GM21825 (cell line): Measurements from ENCODE around the gene EPS8L1.
"Not testable (repeated sequence)": the region's sequence is repeated elsewhere in the genome, so short reads cannot be mapped to it uniquely, and the experiment has no call there.

ENCODE experiments used
- ATAC-seq: cut with Tn5 transposase; IDR thresholded peaks from one replicate; pipeline ENCODE4 v1.9.1; 2021; ENCODE audit warnings: mild to moderate bottlenecking, moderate library complexity; ENCODE audit not compliant: unreplicated experiment

EPS8L1 gene

GRCh38 chr19:55075371-55075998 is at the start of gene EPS8L1:
Gene EPS8L1, plus strand, starts transcription at chr19:55075869. Its CDS starts 576 bp downstream, at chr19:55076445.
- ATAC-seq, result no peak

DNA sequence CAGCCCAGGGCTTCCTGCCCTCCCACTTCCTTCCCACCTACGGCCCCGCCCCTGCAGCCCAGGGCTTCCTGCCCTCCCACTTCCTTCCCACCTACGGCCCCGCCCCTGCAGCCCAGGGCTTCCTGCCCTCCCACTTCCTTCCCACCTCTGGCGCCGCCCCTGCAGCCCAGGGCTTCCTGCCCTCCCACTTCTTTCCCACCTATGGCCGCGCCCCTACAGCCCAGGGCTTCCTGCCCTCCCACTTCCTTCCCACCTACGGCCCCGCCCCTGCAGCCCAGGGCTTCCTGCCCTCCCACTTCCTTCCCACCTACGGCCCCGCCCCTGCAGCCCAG is 48.6 kb upstream of the EPS8L1 start:
- not testable (repeated sequence) for ATAC-seq

- no peak for ATAC-seq
These were observed 48.0 kb upstream of the EPS8L1 start for GRCh38 chr19:55027472-55028337.

DNA sequence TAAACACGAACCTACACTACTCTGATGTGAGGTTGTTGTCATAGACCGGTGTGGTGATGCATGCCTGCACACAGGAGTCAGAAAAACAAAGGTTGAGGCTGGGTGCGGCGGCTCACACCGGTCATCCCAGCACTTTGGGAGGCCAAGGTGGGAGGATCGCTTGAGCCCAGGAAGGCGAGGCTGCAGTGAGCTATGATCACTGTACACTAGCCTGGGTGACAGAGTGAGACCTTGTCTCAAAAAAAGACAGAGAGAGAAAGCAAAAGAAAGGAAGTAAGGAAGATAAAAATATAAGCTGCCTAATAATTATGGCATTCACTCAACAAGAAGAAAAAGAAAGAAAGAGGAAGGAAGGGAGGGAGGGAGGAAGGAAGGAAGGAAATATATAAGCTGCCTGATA is 46.9 kb upstream of the EPS8L1 start:
- no peak for ATAC-seq

GRCh38 chr19:55031178-55031577 is 44.5 kb upstream of the EPS8L1 start:
- ATAC-seq, result no peak

DNA sequence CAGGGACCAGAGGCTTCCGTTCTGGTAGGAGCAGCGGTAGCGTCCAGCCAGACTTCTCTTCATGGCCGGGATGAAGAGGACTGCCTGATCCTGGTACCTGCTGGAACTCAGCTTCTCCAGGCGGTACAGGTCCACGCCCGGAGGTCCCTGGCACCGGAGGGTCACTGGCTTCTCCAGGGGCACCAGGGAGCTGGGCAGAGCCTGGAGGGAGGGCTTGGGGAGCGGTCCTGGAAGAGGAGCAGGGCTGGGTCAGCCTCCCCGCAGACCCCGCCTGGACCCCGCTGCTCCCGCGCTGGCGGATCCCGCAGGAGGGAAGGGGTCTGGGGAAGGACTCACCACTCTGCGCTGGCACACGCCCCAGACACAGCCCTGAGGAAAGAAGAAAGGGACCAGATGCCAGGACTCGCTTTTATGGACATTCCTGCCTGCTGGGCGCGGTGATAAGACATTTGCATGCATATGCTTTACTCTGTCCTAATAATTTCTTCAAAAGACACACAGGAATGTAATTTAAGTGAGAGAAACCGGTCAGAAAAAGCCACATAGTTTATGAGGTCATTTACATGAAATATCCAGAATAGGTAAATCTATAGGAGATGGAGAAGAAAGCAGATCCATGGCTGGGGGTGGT is 43.4 kb upstream of the EPS8L1 start:
- no peak for ATAC-seq

- ATAC-seq, result not testable (repeated sequence)
These were observed 42.6 kb upstream of the EPS8L1 start for GRCh38 chr19:55032976-55033643.

- ATAC-seq, result no peak
These were observed 40.9 kb upstream of the EPS8L1 start for GRCh38 chr19:55034751-55035150.

GRCh38 chr19:55036058-55036457 is 39.6 kb upstream of the EPS8L1 start:
- no peak for ATAC-seq

DNA sequence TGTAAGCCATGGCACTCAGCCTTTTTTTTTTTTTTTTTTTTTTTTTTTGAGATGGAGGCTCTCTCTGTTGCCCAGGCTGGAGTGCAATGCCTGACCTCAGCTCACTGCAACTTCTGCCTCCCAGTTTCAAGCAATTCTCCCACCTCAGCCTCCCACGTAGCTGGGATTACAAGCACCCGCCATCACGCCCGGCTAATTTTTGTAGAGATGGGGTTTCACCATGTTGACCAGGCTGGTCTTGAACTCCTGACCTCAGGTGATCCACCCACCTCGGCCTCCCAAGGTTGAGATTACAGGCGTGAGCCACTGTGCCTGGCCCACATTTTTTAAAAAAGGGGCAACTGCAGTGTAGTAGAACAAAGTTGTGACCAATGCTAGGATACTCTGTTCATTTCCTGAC is 38.1 kb upstream of the EPS8L1 start:
- ATAC-seq, result not testable (repeated sequence)

- not testable (repeated sequence) for ATAC-seq
These were observed 35.0 kb upstream of the EPS8L1 start for GRCh38 chr19:55040654-55041053.

DNA sequence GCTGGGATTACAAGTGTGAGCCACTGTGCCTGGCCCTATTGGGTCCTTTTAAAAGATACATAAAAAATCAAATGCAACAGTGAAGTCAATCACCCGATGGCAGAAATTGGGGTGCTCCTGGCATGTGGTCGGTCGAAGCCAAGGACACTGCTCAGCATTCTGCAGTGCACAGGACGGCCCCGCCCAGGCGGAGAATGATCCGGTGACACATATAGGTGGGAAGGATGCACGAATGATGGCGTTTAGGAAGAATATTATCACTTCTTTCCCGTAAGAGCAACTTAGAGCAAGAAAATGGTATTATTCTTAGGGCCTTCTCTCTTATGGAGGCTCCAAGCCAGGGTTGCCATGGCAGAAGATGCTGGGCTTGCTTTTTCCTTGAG is 34.4 kb upstream of the EPS8L1 start:
- no peak for ATAC-seq

- no peak for ATAC-seq
These were observed 33.9 kb upstream of the EPS8L1 start for GRCh38 chr19:55041627-55042343.

GRCh38 chr19:55042344-55042678 is 33.4 kb upstream of the EPS8L1 start:
- no peak for ATAC-seq

- ATAC-seq, result no peak
These were observed 33.0 kb upstream of the EPS8L1 start for GRCh38 chr19:55042688-55043087.

DNA sequence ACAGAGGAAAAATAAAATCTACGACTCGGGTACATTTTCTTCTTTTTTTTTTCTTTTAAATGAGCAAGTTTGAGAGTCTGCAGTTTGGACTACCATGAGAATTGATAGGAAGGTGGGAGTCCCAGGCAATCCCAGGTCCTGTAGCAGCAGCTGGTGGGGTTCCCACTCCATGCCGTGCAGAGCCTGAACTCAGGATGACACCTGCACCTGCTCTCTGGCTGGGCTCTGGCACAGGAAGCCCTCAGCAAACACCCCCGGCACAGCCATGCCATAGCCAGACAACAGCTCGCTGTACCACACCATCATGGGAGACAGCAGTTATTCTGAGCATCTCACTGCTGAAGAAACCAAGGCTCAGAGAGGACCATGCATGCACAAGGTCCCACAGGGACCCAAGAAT is 31.4 kb upstream of the EPS8L1 start:
- no peak for ATAC-seq

DNA sequence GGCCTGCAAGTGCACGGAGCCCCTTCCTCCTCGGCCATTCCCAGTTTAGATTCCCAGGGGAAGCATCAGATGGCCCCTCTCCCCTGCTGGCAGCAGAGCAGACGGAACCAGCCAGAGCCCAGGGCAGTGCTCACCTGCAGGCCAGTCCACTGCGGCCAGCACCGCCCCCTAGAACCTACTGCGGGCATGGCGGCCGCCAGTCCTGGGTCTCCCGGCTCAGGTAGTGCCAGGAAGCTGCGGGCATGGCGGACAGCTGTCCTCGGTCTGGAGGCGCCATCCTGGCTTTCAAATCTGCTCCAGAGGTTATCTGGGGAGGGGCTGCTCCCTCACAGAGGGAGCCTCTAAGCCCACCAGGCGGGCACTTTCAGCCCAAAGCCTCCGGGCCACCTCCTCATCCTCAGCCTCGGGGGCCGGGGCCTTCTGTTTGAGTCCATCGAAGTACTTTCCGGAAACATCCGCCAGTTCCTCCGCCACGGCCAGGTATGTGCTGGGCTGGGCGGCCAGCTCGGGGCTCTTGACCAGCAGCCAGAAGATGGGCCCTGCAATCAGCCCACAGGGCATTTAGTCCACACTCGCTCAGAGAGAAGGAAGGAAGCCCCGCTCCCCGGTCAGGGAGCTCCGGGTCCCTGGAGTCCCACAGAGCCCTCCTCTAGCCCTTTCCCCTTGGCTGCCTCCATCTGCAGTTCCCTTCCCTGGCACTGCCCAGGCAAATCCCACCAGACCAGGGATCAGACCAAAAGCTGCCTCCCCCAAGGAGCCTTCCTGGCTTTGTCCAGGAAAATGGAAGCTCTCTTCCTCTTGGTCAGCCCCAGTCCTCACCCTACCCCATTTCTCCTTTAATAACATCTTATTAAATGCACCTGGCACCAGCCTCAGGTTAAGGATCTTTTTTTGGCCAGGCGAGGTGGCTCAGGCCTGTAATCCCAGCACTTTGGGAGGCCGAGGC is 30.6 kb upstream of the EPS8L1 start:
- no peak for ATAC-seq

DNA sequence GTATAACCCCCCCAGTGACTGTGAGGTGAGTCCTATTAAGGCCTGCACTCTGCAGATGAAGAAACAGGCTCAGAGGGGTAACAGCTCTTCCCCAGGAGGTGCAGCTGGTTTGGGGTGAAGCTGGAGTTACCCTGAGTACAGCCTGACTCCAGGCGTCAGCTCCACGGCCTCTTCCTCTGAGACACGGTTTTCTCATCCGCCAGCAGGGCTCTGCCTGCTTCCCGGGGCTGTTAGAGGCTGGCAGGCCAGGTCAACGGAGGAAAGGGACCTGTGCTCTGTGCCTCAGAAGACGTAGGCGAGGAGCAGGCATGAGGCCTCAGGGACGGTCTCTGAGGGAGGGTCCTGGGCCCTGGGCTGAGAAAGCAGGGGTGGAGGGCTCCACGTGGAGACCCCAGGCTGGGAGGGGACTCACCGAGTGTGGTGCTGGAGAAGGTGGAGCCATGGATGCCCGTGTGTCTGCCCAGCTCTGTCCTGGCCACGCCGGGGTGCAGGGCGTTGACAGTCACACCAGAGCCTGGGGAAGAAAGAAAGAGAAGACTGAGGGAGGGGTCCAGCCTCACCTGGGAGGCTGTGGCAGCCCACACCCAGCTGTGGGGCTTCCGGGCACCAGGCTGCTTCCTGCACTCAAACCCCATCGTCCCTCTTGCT is 28.6 kb upstream of the EPS8L1 start:
- no peak for ATAC-seq

DNA sequence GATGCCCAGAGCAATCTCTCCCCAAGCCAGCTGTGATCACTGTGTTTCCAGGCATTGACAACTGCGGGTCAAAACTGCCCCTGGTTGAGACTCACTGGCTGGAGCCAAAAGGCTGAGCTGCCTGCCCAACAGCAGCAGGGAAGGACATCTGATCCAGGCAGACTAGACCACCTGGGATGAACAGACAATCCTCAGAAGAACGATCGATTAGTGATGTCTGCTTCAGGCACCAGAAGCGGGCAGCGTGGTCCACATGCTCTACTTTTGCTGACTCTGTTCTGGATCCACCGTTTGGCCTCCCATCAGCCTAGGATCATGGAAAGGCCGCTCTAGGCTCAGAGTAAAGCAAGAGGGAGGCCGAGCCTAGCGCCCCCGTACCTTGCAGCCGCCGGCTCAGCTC is 27.7 kb upstream of the EPS8L1 start:
- no peak for ATAC-seq
